GM12891 (cell line): ENCODE measurements around the gene ESRRB.

ENCODE experiments used
- PAX5 ChIP-seq: IDR thresholded peaks from 2 replicates; pipeline ENCODE4 v1.6.1; 2011; ENCODE audit warnings: low read length, moderate library complexity, mild to moderate bottlenecking; ENCODE audit not compliant: insufficient read depth, severe bottlenecking
- POLR2A ChIP-seq: IDR thresholded peaks from 2 replicates; pipeline ENCODE4 v1.6.1; 2011; ENCODE audit warnings: low read depth, low read length, control low read depth
- POLR2AphosphoS5 ChIP-seq: IDR thresholded peaks from 2 replicates; pipeline ENCODE4 v1.6.1; 2011; ENCODE audit warnings: low read depth, low read length, control low read depth
- POU2F2 ChIP-seq: IDR thresholded peaks from 2 replicates; pipeline ENCODE4 v1.6.1; 2011; ENCODE audit warnings: low read depth, mild to moderate bottlenecking, control low read depth, low read length, moderate library complexity
- SPI1 ChIP-seq: IDR thresholded peaks from 2 replicates; pipeline ENCODE4 v1.6.1; 2011; ENCODE audit warnings: low read depth, low read length, control low read depth
- TAF1 ChIP-seq: IDR thresholded peaks from 2 replicates; pipeline ENCODE4 v1.6.1; 2011; ENCODE audit warnings: low read depth, low read length, control low read depth

DNA sequence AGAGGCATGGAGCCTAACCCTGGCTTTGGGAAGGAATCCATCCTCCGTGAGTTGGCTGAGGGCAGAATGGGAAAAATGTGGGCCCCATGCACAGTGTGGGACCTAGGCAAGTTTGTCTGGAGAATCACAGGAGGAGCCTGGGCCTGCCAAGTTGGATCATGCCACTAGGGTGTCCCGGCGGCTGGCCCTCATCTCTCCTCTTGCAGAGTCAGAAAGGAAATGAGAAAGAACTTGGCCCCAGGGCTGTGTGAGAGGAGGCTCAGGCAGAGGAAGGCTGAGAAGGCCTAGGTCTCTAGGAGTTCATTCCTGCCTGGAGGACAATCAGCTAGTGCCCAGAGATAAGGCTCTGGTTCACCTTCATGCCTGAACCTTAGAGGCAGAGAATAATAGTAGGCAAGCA lies 2.5 kb upstream of the ESRRB start:
- no peak for TF ChIP-seq POLR2AphosphoS5
- TF ChIP-seq TAF1: no peak
- no peak for TF ChIP-seq POLR2A
- TF ChIP-seq POU2F2: no peak
- no peak for TF ChIP-seq SPI1
- TF ChIP-seq PAX5: no peak
